GM21723 (cell line): Measurements from ENCODE around the gene SERP1.
"Not testable (repeated sequence)": the region's sequence is repeated elsewhere in the genome, so short reads cannot be mapped to it uniquely, and the experiment has no call there.

Experiments used
- ATAC-seq: cut with Tn5 transposase; IDR thresholded peaks from one replicate; pipeline ENCODE4 v1.9.1; 2021; ENCODE audit warnings: mild to moderate bottlenecking, moderate library complexity; ENCODE audit not compliant: unreplicated experiment

SERP1 gene

DNA sequence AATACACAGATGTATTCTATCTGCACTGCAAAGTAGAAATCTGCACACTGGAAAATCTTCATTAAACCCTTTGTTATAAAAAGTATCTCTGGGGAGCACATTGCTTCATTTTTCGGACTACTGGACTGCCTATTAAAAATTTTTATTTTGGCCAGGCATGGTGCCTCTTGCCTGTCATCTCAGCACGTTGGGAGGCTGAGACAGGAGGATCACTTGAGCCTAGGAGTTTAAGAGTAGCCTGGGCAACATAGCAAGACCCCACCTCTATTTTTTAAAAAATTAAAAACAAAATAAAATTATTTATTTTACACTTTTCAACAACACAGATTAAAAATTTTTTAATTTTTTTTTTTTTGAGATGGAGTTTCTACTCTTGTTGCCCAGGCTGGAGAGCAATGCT is 6.0 kb downstream of the SERP1 start:
- no peak for ATAC-seq

DNA sequence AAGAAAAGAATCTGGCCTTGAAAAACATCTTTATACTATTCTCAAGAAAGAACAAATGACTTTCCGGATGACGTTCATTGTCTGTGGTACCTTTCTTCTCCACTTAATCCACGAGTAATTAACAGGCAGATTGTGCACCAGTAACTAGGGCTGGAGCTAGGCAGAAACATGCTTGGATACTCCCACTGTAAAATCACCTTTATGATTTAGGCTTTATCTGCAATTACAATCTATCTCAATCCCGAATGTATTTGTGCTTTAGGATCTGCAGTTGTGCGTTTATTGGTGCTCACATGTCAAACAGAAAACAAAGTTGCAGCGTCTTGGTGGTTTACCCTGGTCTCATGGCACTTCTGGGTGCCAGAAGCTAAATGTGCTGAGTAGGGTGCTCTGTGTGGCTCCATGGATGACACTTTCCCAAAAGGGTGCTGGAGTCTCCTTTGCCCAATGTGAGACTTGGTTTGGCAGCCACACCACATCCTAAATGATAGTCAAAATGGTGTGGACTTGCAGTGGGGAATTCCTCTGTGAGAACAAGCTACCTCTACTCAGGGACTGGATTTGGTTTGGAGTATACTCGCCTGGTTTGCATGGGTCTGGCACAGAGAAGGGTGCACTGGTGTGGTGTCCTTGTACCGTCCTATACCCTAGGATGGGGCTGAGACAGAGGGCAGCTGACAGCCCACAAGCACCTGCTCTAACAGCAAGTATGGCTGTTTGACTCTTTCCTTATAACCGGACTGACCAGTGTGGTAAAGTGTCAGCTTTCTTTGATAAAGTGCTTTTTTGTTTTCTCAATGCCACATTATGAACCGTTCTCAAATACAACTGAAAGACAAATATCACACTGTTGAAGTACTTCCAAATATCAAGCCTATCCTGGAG is 7.7 kb downstream of the SERP1 start:
- ATAC-seq: no peak

DNA sequence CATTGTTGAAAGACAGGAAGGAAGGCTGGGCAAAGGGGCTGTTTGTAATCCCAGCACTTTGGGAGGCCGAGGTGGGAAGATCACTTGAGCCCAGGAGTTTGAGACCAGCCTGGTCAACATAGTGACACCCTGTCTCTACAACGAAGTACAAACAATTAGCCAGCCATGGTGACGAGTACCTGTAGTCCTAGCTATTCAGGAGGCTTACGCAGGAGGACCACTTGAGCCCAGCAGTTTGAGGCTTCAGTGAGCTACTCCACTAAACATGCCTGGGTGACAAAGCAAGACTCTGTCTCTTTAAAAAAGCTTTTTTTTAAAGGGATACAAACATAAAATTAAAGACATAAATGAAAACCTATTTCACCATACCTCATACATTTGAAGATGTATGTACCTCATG is 11.1 kb downstream of the SERP1 start:
- no peak for ATAC-seq

- no peak for ATAC-seq
These were observed 14.5 kb downstream of the SERP1 start for GRCh38 chr3:150531775-150532174.

GRCh38 chr3:150528354-150528797 is 17.9 kb downstream of the SERP1 start:
- ATAC-seq: no peak

DNA sequence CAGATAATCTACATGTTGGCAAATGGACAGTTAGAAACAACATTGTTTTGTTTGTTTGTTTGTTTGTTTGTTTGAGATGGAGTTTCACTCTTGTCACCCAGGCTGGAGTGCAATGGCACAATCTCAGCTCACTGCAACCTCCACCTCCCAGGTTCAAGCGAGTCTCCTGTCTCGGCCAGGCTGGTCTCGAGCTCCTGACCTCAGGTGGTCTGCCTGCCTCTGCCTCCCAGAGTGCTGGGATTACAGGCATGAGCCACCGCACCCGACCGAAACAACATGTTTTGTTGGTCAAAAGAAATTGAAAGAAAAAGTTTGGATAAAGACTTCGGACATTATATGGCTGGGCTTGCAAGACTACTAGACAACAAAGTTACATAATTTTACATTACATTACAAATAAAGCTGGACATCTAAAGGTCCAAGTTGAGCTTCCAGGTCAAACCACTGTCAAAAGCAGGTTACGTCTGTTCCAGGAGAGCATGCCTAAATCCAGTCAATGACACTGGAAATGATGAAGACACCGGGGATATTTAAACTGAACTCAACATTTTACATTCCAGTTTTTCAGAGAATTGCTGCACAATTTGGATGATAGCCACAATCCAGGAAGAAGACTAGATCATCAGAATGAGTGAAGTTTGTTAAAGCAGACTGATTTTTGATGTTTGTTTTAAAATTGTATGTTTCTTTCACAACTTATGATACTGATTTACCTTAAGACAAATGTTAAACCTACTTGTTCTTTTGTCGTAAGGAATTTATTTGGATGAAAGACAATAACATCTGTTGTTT is 18.6 kb downstream of the SERP1 start:
- no peak for ATAC-seq

DNA sequence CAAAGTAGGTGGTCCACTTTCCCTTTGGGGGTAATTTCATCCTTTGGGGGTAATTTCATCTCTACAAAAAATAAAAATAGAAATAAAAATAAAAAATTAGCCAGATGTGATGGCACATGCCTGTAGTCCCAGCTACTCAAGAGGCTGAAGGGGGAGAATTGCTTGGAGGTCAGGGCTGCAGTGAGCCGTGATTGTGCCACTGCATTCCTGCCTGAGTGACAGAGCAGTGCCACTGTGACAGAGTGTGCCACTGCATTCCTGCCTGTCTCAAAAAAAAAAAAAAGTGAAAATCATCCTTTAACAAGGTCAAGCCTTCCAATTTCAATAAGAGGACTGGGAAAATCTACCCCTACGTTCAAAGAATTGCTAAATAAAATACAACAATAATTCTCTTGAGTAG is 22.8 kb downstream of the SERP1 start:
- ATAC-seq: no peak

DNA sequence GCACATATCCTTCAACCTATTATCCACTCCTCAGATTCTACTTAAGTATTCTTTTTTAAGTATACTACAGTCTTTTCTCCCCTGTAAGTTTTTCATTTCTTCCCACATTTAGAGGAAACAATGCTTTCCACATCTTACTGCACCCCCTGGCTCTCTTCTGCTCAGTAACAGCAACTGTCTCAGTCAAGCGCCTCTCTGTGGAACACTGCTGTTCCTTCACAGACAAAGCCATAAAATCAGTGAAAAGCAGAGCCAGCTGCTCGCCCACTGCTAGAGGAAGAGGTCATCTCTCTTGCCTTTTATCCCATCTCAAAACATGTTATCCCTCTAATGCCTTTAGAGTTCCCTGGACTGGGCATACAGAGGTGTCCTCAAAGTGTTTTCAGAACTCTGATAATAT is 24.8 kb downstream of the SERP1 start:
- no peak for ATAC-seq

GRCh38 chr3:150520408-150520807 is 25.9 kb downstream of the SERP1 start:
- no peak for ATAC-seq

GRCh38 chr3:150519026-150519425 is 27.3 kb downstream of the SERP1 start:
- no peak for ATAC-seq

GRCh38 chr3:150515210-150515609 is 31.1 kb downstream of the SERP1 start:
- ATAC-seq: no peak

- no peak for ATAC-seq
These were observed 35.0 kb downstream of the SERP1 start for GRCh38 chr3:150511122-150511821.

- ATAC-seq: no peak
These were observed 36.5 kb downstream of the SERP1 start for GRCh38 chr3:150509780-150510179.

DNA sequence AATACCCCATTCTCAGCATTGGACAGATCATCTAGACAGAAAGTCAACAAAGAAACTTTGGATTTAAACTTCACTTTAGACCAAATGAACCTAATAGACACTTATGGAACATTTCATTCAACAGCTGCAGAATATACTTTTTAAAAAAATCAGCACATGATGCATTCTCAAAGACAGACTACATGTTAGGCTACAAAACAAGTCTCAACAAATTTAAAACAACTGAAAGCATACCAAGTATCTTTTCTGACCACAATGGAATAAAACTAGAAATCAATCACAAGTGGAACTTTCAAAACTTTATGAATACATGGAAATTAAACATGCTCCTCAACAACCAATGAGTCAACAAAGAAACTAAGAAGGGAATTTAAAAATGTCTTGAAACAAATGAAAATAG is 37.9 kb downstream of the SERP1 start:
- ATAC-seq: no peak

DNA sequence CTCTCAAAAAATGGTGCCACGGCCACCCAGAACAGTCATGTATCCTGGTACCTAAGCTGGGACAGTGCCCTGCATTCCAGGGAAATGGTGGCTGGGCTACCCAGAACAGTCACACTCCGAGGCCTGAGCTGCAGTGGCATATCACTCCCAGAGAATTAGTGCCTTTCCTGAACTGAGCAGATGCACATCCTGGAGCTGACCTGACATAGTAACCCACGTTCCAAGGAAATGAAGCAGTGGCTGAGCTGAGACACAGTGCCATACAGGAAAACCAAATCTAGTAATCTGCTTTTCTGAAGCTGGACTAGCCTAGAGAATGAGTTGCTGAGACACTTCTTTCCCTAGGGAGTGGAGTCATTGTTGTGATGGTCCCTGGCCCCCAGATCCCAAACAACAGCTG is 41.8 kb downstream of the SERP1 start:
- ATAC-seq: no peak

DNA sequence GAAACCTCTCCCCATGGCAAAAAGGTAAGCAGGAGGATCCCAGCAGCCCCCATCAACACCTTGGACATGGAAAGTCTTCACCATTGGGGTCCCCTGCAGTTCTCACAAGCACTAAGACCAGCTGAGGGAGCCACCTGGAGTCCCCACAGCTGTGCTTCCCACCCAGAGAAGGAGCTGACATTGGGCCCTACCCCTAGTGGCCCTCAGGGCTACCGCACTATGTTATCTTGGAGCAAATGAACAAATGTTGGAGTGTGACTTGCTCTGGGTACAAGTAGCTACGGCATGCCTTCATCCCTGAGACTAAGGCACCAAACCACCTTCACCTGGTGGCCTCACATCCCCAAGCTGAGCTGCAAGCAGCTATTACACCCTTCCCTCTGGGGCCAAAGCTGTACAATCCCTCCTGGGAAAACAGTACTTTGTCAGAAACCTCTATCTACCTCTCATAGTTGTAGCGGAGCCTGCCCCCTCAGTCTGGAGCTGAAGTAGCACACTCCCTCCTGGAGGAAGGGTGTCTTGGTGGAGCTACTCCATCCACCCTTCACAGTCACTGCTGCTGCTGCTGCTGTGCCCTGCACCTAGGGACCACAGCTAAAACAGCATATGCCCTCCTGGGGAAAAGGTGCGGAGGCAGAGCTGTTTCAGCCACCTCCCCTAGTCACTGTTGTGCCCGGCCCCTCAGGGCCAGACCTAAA is 42.7 kb downstream of the SERP1 start:
- ATAC-seq: no peak

DNA sequence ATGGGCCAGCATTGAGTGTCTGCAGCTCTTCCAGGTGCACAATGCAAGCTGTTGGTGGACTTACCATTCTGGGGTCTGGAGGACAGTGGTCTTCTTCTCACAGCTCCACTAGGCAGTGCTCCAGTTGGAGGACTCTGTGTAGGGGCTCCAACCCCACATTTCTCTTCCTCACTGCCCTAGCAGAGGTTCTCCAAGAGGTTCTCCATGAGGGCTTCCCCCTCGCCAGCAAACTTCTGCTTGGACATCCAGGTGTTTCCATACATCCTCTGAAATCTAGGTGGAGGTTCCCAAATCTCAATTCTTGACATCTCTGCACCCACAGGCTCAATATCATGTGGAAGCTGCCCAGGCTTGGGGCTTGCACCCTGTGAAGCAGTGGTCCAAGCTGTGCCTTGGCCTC is 45.3 kb downstream of the SERP1 start:
- not testable (repeated sequence) for ATAC-seq

GRCh38 chr3:150497956-150498355 is 48.3 kb downstream of the SERP1 start:
- ATAC-seq: no peak

GRCh38 chr3:150495563-150496168 is 50.6 kb downstream of the SERP1 start:
- no peak for ATAC-seq

DNA sequence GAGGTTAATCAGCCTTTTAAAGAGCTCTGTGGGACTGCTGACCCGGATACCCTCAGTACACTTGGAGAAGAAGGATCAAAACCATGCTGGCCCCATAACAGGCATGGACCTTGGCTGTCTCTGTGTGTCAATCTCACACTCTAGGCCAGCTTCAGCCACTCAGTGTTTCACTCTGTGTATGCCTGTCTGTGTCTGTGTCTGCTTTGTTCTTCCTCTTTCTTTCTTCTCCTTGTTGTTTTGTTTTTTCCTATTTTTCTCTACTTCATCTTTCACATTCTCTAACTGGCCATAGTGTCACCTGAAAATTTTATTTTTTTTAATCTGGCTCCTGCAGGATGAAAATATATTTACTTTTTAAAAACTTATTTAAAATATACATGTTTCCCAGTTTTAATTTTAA is 51.1 kb downstream of the SERP1 start:
- no peak for ATAC-seq
